C4-2B (cell line): ENCODE results near the gene SRC.

ENCODE experiments used
- H3K27ac ChIP-seq: fragments of 450-650 bp; 2 replicates; pipeline ENCODE4 v1.5.1; 2017
- ZFX ChIP-seq: fragments of 450-650 bp; IDR thresholded peaks from 2 replicates; pipeline ENCODE4 v1.6.1; 2017
- TF ChIP-seq, protein P1 (sequence below): fragments of 450-650 bp; conservative IDR thresholded peaks from 2 replicates; pipeline ENCODE4 v1.5.1; 2017; ENCODE audit warnings: mild to moderate bottlenecking

The SRC gene

DNA sequence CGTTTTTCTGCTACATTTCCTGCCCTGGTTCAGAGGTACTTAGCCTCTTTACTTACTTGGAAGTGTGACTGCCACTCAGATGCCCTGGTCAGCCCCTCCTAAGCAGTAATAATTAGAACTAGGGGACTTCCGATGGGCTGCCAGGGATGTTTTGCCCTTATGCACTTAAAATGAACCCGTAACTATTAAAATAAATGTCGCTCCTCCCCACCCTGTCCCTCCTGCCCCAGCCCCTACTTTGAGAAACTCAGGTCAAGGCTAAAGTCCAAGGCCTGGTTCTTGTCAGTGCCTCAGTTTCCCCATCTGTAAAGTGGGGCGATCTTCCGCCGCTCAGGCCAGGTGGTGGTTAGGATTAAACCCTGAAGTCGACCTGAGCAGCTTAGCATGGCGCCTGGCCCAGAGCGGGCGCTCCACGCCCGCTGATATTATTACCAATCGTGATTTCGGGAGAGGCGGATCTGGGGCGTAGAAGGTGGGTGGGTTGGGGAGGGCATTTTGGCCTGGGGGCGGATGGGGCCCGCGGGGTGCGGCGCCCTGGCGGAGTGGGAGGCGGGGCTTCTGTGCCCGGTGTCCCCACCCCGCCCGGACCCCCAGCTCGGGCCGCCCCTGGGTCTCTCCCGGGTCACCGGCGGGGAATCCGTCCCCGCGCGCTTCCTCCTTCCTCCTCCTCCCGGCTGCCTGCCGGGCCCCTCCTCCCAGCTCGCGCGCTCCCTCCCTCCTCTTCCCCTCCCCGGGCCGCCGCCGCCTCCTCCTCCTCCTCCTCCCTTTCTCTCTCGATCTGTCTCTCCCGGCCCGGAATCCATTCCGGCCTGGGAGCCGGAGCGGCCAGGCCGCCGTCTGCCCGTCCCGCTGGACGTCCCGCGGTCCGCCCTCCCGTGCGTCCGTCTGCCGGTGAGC lies at the start of gene SRC:
SRC (plus strand) TSS at position 802 of the 897 bp plus-strand sequence. CDS start 38,014 bp downstream, outside the sequence.
- peak within 1 kb of the TSS; percentile 67 for H3K27ac ChIP-seq
- no peak for TF ChIP-seq ZFX
- TF ChIP-seq, protein P1, sequence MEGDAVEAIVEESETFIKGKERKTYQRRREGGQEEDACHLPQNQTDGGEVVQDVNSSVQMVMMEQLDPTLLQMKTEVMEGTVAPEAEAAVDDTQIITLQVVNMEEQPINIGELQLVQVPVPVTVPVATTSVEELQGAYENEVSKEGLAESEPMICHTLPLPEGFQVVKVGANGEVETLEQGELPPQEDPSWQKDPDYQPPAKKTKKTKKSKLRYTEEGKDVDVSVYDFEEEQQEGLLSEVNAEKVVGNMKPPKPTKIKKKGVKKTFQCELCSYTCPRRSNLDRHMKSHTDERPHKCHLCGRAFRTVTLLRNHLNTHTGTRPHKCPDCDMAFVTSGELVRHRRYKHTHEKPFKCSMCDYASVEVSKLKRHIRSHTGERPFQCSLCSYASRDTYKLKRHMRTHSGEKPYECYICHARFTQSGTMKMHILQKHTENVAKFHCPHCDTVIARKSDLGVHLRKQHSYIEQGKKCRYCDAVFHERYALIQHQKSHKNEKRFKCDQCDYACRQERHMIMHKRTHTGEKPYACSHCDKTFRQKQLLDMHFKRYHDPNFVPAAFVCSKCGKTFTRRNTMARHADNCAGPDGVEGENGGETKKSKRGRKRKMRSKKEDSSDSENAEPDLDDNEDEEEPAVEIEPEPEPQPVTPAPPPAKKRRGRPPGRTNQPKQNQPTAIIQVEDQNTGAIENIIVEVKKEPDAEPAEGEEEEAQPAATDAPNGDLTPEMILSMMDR = no peak

DNA sequence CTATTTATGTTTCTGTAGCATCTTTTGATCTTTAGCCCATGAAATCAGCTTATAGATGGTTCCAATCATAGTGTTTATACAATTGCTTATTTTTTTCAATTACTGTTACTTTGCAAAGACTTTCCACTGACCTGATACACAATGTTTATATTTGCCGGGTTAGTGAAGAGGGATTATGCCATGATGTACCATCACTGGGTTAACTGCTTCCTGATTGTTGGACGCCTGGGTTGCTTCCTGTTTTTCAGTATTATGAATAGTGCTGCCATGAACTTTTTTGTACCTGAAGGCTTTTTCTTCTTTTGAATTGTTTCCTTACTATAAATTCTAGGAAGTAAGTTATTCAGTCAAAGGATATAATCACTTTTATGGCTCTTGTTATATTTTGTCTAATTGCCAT lies 49.6 kb upstream of the SRC start:
- TF ChIP-seq ZFX = no peak
- TF ChIP-seq, protein P1 = no peak
- H3K27ac ChIP-seq = no peak overlapping the region

DNA sequence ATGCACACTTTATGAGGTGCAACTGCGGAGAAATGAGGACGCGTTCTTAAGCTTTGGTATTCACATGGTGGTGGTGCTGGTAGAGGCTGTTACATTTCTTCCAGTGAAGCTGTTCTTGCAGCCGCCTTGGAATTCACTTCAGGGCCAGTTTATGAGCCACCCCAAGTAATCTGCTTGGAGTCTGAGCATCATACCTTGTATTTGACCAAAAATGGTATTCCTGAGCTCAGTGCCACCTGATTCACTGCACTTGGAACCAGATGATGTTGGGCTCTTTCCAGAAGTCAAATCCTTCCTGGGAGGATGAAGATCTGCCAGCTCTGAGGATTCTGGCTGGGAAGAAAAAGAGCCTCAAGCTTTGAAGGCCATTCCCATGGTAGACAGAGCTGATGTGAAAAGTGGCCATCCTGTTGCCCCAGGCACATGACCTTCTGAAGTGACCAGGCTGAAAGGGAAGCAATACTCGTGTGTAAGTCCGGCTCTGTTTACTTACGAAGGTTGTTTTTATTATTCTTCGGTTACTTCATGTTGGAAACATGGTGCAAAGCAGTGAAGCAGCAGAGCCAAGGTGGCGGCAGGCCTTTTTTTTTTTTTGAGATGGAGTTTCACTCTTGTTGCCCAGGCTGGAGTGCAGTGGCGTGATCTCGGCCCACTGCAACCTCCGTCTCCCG lies 48.7 kb upstream of the SRC start:
- H3K27ac ChIP-seq = no peak overlapping the region

DNA sequence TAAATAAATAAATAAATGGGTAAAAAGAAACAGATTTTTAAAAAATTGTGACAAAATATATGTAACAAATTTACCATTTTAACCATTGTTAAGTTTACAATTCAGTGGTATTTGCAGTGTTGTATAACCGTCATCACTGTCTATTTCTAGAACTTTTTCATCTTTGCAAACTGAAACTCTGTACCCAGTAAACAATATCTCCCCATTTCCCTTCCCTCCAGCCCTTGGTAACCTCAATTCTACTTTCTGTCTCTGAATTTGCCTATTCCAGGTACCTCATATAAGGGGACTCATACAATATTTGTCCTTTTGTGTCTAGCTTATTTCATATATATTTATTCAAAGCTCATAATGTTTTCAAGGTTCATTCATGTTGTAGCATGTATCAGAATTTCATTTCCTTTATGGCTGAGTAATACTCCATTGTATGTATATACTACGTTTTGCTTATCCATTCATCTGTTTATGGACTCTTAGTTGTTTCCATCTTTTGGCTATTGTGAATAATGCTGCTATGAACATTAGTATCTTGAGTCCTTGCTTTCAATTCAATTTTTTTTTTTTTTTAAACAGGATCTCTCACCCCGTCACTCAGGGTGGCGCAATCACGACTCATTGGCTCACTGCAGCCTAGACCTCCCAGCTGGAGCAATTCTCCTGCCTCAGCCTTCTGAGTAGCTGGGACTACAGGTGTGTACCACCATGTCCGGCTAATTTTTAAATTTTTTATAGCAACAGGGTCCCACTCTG lies 47.6 kb upstream of the SRC start:
- TF ChIP-seq, protein P1 = no peak
- TF ChIP-seq ZFX = no peak
- H3K27ac ChIP-seq = no peak overlapping the region

More for the DNA sequence above, 48.7 kb upstream of the SRC start:
- TF ChIP-seq, protein P1 = no peak
- TF ChIP-seq ZFX = no peak

DNA sequence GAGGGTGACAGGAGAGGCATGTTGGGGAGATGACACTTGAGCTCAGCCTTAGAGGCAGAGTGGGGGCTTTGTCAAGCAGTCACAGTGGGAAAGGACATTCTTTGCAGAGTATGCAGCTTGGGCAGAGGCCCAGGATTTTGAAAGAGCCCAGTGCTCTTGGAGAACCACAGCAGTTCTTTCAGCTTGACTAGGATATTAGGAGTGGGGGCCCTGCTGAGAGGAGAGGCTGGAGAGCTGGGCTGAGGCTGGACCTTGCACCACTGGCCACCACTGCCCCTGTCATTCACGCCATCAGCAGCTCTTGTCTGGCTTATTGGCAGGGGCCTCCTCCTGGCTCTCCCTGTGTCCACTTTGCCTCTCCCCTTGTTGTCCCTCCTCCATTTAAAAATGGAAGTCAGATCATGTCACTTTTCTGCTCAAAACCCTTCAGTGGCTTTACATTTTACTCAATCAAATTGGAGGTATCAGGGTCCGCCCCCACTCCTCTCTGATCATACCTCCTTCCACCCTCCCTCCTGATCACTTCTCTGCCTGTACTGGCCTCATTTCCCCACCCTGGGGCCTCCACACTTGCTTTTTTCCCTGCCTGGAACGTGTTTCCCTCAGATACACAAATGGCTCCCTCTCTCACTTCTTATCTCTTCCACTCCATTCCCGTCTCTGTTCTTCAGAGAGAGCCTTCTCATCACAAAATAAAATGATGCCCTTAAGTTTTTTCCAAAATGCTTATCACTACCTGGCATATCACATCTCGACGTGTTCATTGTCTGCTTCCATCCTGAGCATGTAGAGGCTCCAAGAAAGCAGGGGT lies 46.0 kb upstream of the SRC start:
- no peak overlapping the region for H3K27ac ChIP-seq
- TF ChIP-seq ZFX = no peak
- TF ChIP-seq, protein P1 = no peak

DNA sequence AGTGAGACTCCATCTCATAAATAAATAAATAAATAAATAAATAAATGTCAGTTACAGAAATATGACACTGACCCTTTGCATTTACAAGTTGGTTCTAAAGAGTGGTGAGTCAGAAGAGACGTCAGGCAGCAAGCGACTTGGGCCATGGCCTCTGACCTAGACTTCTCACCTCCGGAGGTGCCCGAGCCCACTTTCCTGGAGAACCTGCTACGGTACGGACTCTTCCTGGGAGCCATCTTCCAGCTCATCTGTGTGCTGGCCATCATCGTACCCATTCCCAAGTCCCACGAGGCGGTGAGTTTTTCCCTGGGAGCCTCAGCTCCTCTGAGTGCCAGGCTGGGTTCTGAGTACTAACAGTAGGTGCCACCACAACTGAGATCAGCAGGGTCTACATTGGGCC lies 44.8 kb upstream of the SRC start:
- TF ChIP-seq ZFX = no peak
- TF ChIP-seq, protein P1 = no peak
- H3K27ac ChIP-seq = no peak overlapping the region
